Activated CD4-positive, alpha-beta memory T cell treated with anti-CD3 and anti-CD28 coated beads for 36 hours (primary cell): ENCODE data around the gene SECISBP2L. TPM values are rescaled to one million over a fixed set of nuclear protein-coding genes. Genes with fewer than 3 reads are reported as not detected.

Experiments used
- CTCF ChIA-PET: fragments of 350-600 bp; sonication (Branson Sonifier 250); formaldehyde crosslinking; loops from one replicate; lab custom pipeline; 2021; ENCODE audit warnings: antibody characterized with exemption, inconsistent platforms; lab: Charles Lee
- POLR2A ChIA-PET: fragments of 350-600 bp; sonication (Branson Sonifier 250); formaldehyde crosslinking; loops from one replicate; lab custom pipeline; 2021; ENCODE audit warnings: antibody characterized with exemption; lab: Charles Lee
- DNase-seq: peaks from one replicate; pipeline ENCODE4 v3.0.0-alpha.2; 2020
- H3K27ac Mint-ChIP-seq: one replicate; pipeline ENCODE4 v1.8.0; 2021; ENCODE audit warnings: mixed read lengths
- H3K27me3 Mint-ChIP-seq: one replicate; pipeline ENCODE4 v1.8.0; 2021; ENCODE audit warnings: mixed read lengths
- H3K36me3 Mint-ChIP-seq: one replicate; pipeline ENCODE4 v1.8.0; 2021; ENCODE audit warnings: mixed read lengths
- H3K4me1 Mint-ChIP-seq: one replicate; pipeline ENCODE4 v1.8.0; 2021; ENCODE audit warnings: low read depth, mixed read lengths
- H3K4me3 Mint-ChIP-seq: one replicate; pipeline ENCODE4 v1.8.0; 2021; ENCODE audit warnings: mild to moderate bottlenecking, mixed read lengths
- H3K9me3 Mint-ChIP-seq: one replicate; pipeline ENCODE4 v1.8.0; 2021; ENCODE audit warnings: mixed read lengths
- intact Hi-C: fragments of 100-400 bp; cut with micrococcal nuclease; formaldehyde crosslinking; loops from one replicate; pipeline ENCODE4 v1.15.1; 2023
- total RNA-seq, 2 experiments: library from RNA; stranded (reverse); gene quantifications; one replicate each; pipeline ENCODE4 v1.2.3, GENCODE V29; 2021

SECISBP2L gene, protein sequence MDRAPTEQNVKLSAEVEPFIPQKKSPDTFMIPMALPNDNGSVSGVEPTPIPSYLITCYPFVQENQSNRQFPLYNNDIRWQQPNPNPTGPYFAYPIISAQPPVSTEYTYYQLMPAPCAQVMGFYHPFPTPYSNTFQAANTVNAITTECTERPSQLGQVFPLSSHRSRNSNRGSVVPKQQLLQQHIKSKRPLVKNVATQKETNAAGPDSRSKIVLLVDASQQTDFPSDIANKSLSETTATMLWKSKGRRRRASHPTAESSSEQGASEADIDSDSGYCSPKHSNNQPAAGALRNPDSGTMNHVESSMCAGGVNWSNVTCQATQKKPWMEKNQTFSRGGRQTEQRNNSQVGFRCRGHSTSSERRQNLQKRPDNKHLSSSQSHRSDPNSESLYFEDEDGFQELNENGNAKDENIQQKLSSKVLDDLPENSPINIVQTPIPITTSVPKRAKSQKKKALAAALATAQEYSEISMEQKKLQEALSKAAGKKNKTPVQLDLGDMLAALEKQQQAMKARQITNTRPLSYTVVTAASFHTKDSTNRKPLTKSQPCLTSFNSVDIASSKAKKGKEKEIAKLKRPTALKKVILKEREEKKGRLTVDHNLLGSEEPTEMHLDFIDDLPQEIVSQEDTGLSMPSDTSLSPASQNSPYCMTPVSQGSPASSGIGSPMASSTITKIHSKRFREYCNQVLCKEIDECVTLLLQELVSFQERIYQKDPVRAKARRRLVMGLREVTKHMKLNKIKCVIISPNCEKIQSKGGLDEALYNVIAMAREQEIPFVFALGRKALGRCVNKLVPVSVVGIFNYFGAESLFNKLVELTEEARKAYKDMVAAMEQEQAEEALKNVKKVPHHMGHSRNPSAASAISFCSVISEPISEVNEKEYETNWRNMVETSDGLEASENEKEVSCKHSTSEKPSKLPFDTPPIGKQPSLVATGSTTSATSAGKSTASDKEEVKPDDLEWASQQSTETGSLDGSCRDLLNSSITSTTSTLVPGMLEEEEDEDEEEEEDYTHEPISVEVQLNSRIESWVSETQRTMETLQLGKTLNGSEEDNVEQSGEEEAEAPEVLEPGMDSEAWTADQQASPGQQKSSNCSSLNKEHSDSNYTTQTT
- total RNA-seq: 10 to 100 TPM; 22.5 to 24.6 TPM

GRCh38 chr15:49046220-49047102 is at the start of gene SECISBP2L:
Gene SECISBP2L (minus strand): TSS chr15:49046446. CDS start chr15:49046299, 147 bp downstream.
- peaks cover 28% of the 10 kb centered on the region for H3K4me1 Mint-ChIP-seq
- DNase-seq: peak; percentile 96
- intact Hi-C loops: loop anchor here (1.0 to 10.0 kb wide), 7 partner anchors 84 to 578 kb away; partner anchors contain the start of genes CEP152, COPS2, DTWD1 and EID1
- POLR2A ChIA-PET: interaction anchor here (0.6 to 1.4 kb wide), 4 partner anchors 22 to 169 kb away, joined by 3 to 5 read pairs (median 3); partner anchors contain the start of genes COPS2 and EID1
- no peaks in the 10 kb centered on the region for H3K27me3 Mint-ChIP-seq
- H3K4me3 Mint-ChIP-seq: peak within 1 kb of the TSS; percentile 91
- H3K9me3 Mint-ChIP-seq: no peaks in the 10 kb centered on the region
- H3K27ac Mint-ChIP-seq: peak within 1 kb of the TSS; percentile 76
- H3K36me3 Mint-ChIP-seq: no peaks in the 10 kb centered on the region
- CTCF ChIA-PET: interaction anchor here (0.6 to 1.8 kb wide), 8 partner anchors 11 to 1202 kb away, joined by 3 to 13 read pairs (median 4); partner anchors contain the start of gene EID1

- CTCF ChIA-PET: interaction anchor here (0.7 kb wide), 1 partner anchor 1433 kb away, joined by 3 read pairs; no protein-coding TSS in a partner anchor
- peaks cover 3% of the 10 kb centered on the region for H3K36me3 Mint-ChIP-seq
- no peak overlapping the region for H3K27ac Mint-ChIP-seq
- no peaks in the 10 kb centered on the region for H3K9me3 Mint-ChIP-seq
- no peak overlapping the region for H3K4me3 Mint-ChIP-seq
- H3K27me3 Mint-ChIP-seq: no peaks in the 10 kb centered on the region
- H3K4me1 Mint-ChIP-seq: no peaks in the 10 kb centered on the region
- POLR2A ChIA-PET: interaction anchor here (0.6 kb wide), 1 partner anchor 248 kb away, joined by 3 read pairs; no protein-coding TSS in a partner anchor
- intact Hi-C loops: no loop called here
- DNase-seq: no peak
These were observed 48.7 kb upstream of the SECISBP2L start for GRCh38 chr15:49094923-49095322.

GRCh38 chr15:49093252-49094105 is 47.2 kb upstream of the SECISBP2L start:
- CTCF ChIA-PET: interaction anchor here (0.9 kb wide), 1 partner anchor 328 kb away, joined by 3 read pairs; no protein-coding TSS in a partner anchor
- no peak overlapping the region for H3K4me3 Mint-ChIP-seq
- intact Hi-C loops: no loop called here
- POLR2A ChIA-PET: interaction anchor here (0.6 kb wide), 1 partner anchor 218 kb away, joined by 3 read pairs; no protein-coding TSS in a partner anchor
- peaks cover 3% of the 10 kb centered on the region for H3K36me3 Mint-ChIP-seq
- H3K27ac Mint-ChIP-seq: no peak overlapping the region
- no peak for DNase-seq
- no peaks in the 10 kb centered on the region for H3K4me1 Mint-ChIP-seq
- no peaks in the 10 kb centered on the region for H3K27me3 Mint-ChIP-seq
- no peaks in the 10 kb centered on the region for H3K9me3 Mint-ChIP-seq

- intact Hi-C loops: no loop called here
- POLR2A ChIA-PET: no interaction called here
- Mint-ChIP-seq H3K9me3 (no peaks in the 10 kb centered on the region), H3K27ac (no peak overlapping the region), H3K27me3 (no peaks in the 10 kb centered on the region), H3K4me1 (no peaks in the 10 kb centered on the region), H3K4me3 (no peak overlapping the region), H3K36me3 (no peaks in the 10 kb centered on the region)
- no peak for DNase-seq
- CTCF ChIA-PET: no interaction called here
These were observed 42.8 kb upstream of the SECISBP2L start for GRCh38 chr15:49088996-49089395.

GRCh38 chr15:49085696-49086459 is 39.6 kb upstream of the SECISBP2L start:
- no peak for DNase-seq
- Mint-ChIP-seq H3K27me3 (no peaks in the 10 kb centered on the region), H3K9me3 (no peaks in the 10 kb centered on the region), H3K27ac (no peak overlapping the region), H3K36me3 (no peaks in the 10 kb centered on the region), H3K4me3 (no peak overlapping the region), H3K4me1 (no peaks in the 10 kb centered on the region)
- CTCF ChIA-PET: interaction anchor here (1.1 kb wide), 1 partner anchor 60 kb away, joined by 3 read pairs; no protein-coding TSS in a partner anchor
- POLR2A ChIA-PET: no interaction called here
- intact Hi-C loops: no loop called here

- no peaks in the 10 kb centered on the region for H3K36me3 Mint-ChIP-seq
- ChIA-PET CTCF (no interaction called here), POLR2A (no interaction called here)
- intact Hi-C loops: no loop called here
- H3K4me3 Mint-ChIP-seq: no peak overlapping the region
- no peaks in the 10 kb centered on the region for H3K27me3 Mint-ChIP-seq
- H3K27ac Mint-ChIP-seq: no peak overlapping the region
- H3K9me3 Mint-ChIP-seq: no peaks in the 10 kb centered on the region
- no peaks in the 10 kb centered on the region for H3K4me1 Mint-ChIP-seq
- DNase-seq: no peak
These were observed 38.0 kb upstream of the SECISBP2L start for GRCh38 chr15:49084285-49084570.

GRCh38 chr15:49083401-49084284 is 37.4 kb upstream of the SECISBP2L start:
- no peak for DNase-seq
- H3K27me3 Mint-ChIP-seq: no peaks in the 10 kb centered on the region
- ChIA-PET POLR2A (no interaction called here), CTCF (no interaction called here)
- no peak overlapping the region for H3K27ac Mint-ChIP-seq
- intact Hi-C loops: no loop called here
- no peaks in the 10 kb centered on the region for H3K9me3 Mint-ChIP-seq
- H3K36me3 Mint-ChIP-seq: no peaks in the 10 kb centered on the region
- no peak overlapping the region for H3K4me3 Mint-ChIP-seq
- no peaks in the 10 kb centered on the region for H3K4me1 Mint-ChIP-seq

DNA sequence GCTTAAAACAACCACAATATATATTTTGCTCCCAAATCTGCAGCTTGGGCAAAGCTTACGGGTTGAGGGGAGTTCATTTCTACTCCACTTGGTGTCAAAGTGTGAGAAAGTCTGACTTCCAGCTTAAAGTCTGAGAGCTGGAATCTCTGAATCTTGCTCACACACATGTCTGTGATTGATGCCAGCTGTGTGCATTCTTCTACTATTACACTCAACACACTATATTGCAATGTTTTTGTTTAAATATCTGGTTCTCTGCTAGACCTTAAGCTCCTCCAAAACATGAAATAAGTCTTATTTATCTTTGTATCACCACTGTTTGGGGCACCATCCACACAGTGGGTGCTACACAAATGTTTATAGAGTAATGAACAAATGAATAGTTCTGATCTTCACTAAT is 36.7 kb upstream of the SECISBP2L start:
- no peak overlapping the region for H3K27ac Mint-ChIP-seq
- intact Hi-C loops: no loop called here
- CTCF ChIA-PET: no interaction called here
- no peak for DNase-seq
- H3K36me3 Mint-ChIP-seq: no peaks in the 10 kb centered on the region
- no peak overlapping the region for H3K4me3 Mint-ChIP-seq
- no peaks in the 10 kb centered on the region for H3K4me1 Mint-ChIP-seq
- H3K9me3 Mint-ChIP-seq: no peaks in the 10 kb centered on the region
- H3K27me3 Mint-ChIP-seq: no peaks in the 10 kb centered on the region
- POLR2A ChIA-PET: no interaction called here

- Mint-ChIP-seq H3K36me3 (no peaks in the 10 kb centered on the region), H3K27ac (no peak overlapping the region), H3K9me3 (peaks cover 2% of the 10 kb centered on the region), H3K4me1 (no peaks in the 10 kb centered on the region), H3K4me3 (no peak overlapping the region), H3K27me3 (no peaks in the 10 kb centered on the region)
- DNase-seq: no peak
- POLR2A ChIA-PET: no interaction called here
- intact Hi-C loops: no loop called here
- CTCF ChIA-PET: no interaction called here
These were observed 33.2 kb upstream of the SECISBP2L start for GRCh38 chr15:49079340-49080039.
